ENCODE results near the gene SZT2.

DNA sequence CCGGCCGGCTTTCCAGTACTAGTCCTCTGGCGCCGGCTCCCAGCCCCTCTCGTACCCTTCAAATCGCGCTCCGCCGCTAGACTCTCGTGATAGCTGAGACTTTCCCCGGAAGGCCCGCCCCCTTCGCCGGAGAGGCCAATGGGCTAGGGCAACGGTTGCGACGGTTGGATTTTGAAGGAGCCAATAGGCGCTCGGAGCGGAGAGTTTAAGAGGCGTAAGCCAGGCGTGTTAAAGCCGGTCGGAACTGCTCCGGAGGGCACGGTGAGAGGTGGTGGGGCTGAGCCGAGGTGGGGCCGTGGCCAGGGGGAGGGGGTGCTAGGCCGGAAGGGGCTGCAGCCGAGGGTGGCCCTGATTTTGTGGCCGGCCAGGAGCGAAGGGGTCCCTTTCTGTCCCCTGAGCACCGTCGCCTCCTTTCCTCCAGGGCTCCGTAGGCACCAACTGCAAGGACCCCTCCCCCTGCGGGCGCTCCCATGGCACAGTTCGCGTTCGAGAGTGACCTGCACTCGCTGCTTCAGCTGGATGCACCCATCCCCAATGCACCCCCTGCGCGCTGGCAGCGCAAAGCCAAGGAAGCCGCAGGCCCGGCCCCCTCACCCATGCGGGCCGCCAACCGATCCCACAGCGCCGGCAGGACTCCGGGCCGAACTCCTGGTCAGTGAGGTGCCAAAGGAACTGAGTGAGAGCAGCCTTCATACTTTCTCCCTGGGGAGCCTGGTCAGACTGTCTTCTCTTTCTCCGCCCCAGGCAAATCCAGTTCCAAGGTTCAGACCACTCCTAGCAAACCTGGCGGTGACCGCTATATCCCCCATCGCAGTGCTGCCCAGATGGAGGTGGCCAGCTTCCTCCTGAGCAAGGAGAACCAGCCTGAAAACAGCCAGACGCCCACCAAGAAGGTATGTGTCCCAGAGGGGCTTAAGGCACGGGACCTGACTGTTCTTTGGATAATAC is 30.7 kb upstream of the SZT2 start, which contains the start of gene CDC20:
- no peak for TF ChIP-seq ZNF274 (IDR thresholded peaks at IDR 0.05; ENCODE audit: low read depth, low read length)
- TF ChIP-seq SUZ12 (IDR thresholded peaks at IDR 0.05; ENCODE audit: extremely low read depth, insufficient read depth, insufficient read length), result no peak
- no peak for TF ChIP-seq YY1 (IDR thresholded peaks at IDR 0.05; ENCODE audit: insufficient read depth, insufficient read length)
